MM.1S (cell line): Measurements from ENCODE around the gene CADM2.

ENCODE experiments used
- DNase-seq: peaks from one replicate; pipeline ENCODE4 v3.0.0-alpha.2; 2015
- H2AFZ ChIP-seq: fragments of 300-600 bp; sonication (generic); 2 replicates; pipeline ENCODE4 v1.6.0; 2016; ENCODE audit warnings: antibody characterized with exemption, low read length
- H3F3A ChIP-seq: fragments of 300-600 bp; sonication (generic); 2 replicates; pipeline ENCODE4 v1.6.1; 2016; ENCODE audit warnings: mild to moderate bottlenecking, antibody characterized with exemption, low read length, moderate library complexity, mixed read lengths; ENCODE audit not compliant: insufficient read depth
- H3K27ac ChIP-seq: fragments of 300-600 bp; sonication (generic); 2 replicates; pipeline ENCODE4 v1.5.1; 2016; ENCODE audit warnings: mild to moderate bottlenecking, low read length
- H3K27me3 ChIP-seq: fragments of 300-600 bp; sonication (generic); replicated peaks from 2 replicates; pipeline ENCODE4 v1.6.0; 2016; ENCODE audit warnings: low read length; ENCODE audit not compliant: insufficient read depth
- H3K36me3 ChIP-seq: fragments of 300-600 bp; sonication (generic); replicated peaks from 2 replicates; pipeline ENCODE4 v1.6.1; 2016; ENCODE audit warnings: mild to moderate bottlenecking, low read length, mixed read lengths; ENCODE audit not compliant: insufficient read depth
- H3K4me1 ChIP-seq: fragments of 300-600 bp; sonication (generic); 2 replicates; pipeline ENCODE4 v1.6.1; 2016; ENCODE audit warnings: low read length, mixed read lengths
- H3K4me2 ChIP-seq: fragments of 300-600 bp; sonication (generic); 2 replicates; pipeline ENCODE4 v1.6.0; 2016; ENCODE audit warnings: low read depth, low read length
- H3K4me3 ChIP-seq: fragments of 300-600 bp; sonication (generic); 2 replicates; pipeline ENCODE4 v1.5.1; 2016; ENCODE audit warnings: low read length, mixed read lengths
- H3K79me2 ChIP-seq: fragments of 300-600 bp; sonication (generic); 2 replicates; pipeline ENCODE4 v1.6.1; 2016; ENCODE audit warnings: mixed run types, low read length, mixed read lengths
- H3K9ac ChIP-seq: fragments of 300-600 bp; sonication (generic); 2 replicates; pipeline ENCODE4 v1.6.1; 2016; ENCODE audit warnings: low read length, mixed read lengths
- H3K9me2 ChIP-seq: fragments of 300-600 bp; sonication (generic); replicated peaks from 2 replicates; pipeline ENCODE4 v1.6.1; 2016; ENCODE audit warnings: mild to moderate bottlenecking, low read length, mixed read lengths; ENCODE audit not compliant: insufficient read depth
- H3K9me3 ChIP-seq: fragments of 300-600 bp; sonication (generic); replicated peaks from 2 replicates; pipeline ENCODE4 v1.6.1; 2016; ENCODE audit warnings: mild to moderate bottlenecking, low read length, mixed read lengths; ENCODE audit not compliant: insufficient read depth
- H4K20me1 ChIP-seq: fragments of 300-600 bp; sonication (generic); 2 replicates; pipeline ENCODE4 v1.6.1; 2016; ENCODE audit warnings: mild to moderate bottlenecking, low read length, moderate library complexity, mixed read lengths; ENCODE audit not compliant: insufficient read depth
- EZH2 ChIP-seq: fragments of 300-600 bp; sonication (generic); optimal IDR thresholded peaks from 2 replicates; pipeline ENCODE3; 2017; ENCODE audit warnings: low read depth, mild to moderate bottlenecking, antibody characterized with exemption, low read length, mixed read lengths
- EZH2phosphoT487 ChIP-seq: fragments of 300-600 bp; sonication (generic); IDR thresholded peaks from 2 replicates; pipeline ENCODE4 v1.6.1; 2018; ENCODE audit warnings: antibody characterized with exemption, low read length
- TF ChIP-seq, protein P1 (sequence below): fragments of 300-600 bp; sonication (generic); IDR thresholded peaks from 2 replicates; pipeline ENCODE4 v1.5.1; 2016; ENCODE audit warnings: antibody characterized with exemption, low read length, mixed read lengths

The CADM2 gene

DNA sequence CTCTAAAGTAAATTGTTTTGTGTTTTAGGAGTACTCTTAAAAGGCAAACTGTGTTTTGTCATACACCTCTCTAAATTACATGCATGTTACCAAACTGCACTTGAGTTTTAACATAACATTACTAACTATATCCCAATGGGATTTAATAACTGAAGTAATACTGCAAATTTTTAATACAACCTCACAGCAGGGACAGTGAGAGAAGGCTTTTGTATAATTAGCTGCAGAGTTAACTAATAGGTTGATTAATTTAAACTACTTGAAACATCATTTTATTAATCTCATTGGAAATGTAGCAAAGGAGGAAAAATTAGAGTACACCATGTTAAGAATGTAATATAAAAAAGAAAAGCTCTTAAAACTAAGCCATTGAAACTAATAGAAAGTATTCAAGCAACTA, 417.3 kb downstream of the CADM2 start:
- TF ChIP-seq EZH2phosphoT487 (no peak), EZH2 (no peak)
- TF ChIP-seq, protein P1, sequence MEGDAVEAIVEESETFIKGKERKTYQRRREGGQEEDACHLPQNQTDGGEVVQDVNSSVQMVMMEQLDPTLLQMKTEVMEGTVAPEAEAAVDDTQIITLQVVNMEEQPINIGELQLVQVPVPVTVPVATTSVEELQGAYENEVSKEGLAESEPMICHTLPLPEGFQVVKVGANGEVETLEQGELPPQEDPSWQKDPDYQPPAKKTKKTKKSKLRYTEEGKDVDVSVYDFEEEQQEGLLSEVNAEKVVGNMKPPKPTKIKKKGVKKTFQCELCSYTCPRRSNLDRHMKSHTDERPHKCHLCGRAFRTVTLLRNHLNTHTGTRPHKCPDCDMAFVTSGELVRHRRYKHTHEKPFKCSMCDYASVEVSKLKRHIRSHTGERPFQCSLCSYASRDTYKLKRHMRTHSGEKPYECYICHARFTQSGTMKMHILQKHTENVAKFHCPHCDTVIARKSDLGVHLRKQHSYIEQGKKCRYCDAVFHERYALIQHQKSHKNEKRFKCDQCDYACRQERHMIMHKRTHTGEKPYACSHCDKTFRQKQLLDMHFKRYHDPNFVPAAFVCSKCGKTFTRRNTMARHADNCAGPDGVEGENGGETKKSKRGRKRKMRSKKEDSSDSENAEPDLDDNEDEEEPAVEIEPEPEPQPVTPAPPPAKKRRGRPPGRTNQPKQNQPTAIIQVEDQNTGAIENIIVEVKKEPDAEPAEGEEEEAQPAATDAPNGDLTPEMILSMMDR, result no peak
- no peaks in the 10 kb centered on the region for H4K20me1 ChIP-seq
- no peak overlapping the region for H3K27ac ChIP-seq
- no peak overlapping the region for H3K9ac ChIP-seq
- H3K9me3 ChIP-seq, result no peaks in the 10 kb centered on the region
- H3F3A ChIP-seq, result no peaks in the 10 kb centered on the region
- no peak for DNase-seq
- H2AFZ ChIP-seq, result no peak overlapping the region
- H3K36me3 ChIP-seq, result no peaks in the 10 kb centered on the region
- no peak overlapping the region for H3K4me2 ChIP-seq
- no peaks in the 10 kb centered on the region for H3K79me2 ChIP-seq
- no peak overlapping the region for H3K4me3 ChIP-seq
- H3K4me1 ChIP-seq, result no peaks in the 10 kb centered on the region
- no peaks in the 10 kb centered on the region for H3K9me2 ChIP-seq
- H3K27me3 ChIP-seq, result no peaks in the 10 kb centered on the region

DNA sequence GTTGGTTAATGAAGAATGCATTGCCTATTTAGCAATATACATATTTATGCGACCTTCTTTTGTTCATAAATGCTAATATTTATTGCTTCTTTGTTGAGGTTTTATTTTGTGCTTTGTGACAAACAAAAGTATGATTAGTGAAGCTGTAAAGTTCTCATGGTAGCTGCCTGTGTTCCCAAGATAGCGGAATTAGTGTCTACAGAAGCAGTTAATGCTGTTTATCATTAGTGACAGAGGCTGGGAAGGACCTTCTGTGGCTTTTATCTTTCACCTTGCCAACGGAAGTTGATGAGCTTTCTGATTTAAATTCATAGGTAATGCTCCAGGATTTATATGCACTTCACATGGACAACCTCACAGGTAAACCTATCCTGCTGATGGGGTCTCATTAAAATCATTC, 418.3 kb downstream of the CADM2 start:
- TF ChIP-seq EZH2phosphoT487 (no peak), EZH2 (no peak)
- TF ChIP-seq, protein P1, result no peak
- H4K20me1 ChIP-seq, result no peaks in the 10 kb centered on the region
- H3K27me3 ChIP-seq, result no peaks in the 10 kb centered on the region
- no peak overlapping the region for H3K4me2 ChIP-seq
- H3F3A ChIP-seq, result no peaks in the 10 kb centered on the region
- no peak overlapping the region for H3K27ac ChIP-seq
- no peaks in the 10 kb centered on the region for H3K9me3 ChIP-seq
- H3K36me3 ChIP-seq, result no peaks in the 10 kb centered on the region
- no peak overlapping the region for H3K4me3 ChIP-seq
- no peaks in the 10 kb centered on the region for H3K4me1 ChIP-seq
- no peaks in the 10 kb centered on the region for H3K79me2 ChIP-seq
- H3K9me2 ChIP-seq, result no peaks in the 10 kb centered on the region
- no peak overlapping the region for H3K9ac ChIP-seq
- H2AFZ ChIP-seq, result no peak overlapping the region
- DNase-seq, result no peak

DNA sequence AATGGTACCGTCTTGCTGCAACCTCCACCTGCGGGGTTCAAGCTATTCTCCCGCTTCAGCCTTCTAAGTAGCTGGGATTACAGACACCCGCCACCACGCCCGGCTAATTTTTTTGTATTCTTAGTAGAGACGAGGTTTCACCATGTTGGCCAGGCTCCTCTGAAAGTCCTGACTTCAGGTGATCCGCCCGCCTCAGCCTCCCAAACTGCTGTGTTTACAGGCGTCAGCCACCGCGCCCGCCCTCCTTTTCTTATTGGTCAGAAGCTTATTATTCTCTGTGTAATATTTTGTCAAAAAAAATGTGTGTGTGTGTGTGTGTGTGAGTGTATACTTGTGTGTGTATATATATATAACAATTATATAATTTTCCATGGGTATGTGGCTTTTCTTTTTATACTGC, 425.6 kb downstream of the CADM2 start:
- TF ChIP-seq, protein P1, result no peak
- TF ChIP-seq EZH2 (no peak), EZH2phosphoT487 (no peak)
- no peaks in the 10 kb centered on the region for H3K9me2 ChIP-seq
- H3K4me2 ChIP-seq, result no peak overlapping the region
- H3K4me3 ChIP-seq, result no peak overlapping the region
- no peaks in the 10 kb centered on the region for H3K4me1 ChIP-seq
- H3K9me3 ChIP-seq, result no peaks in the 10 kb centered on the region
- H2AFZ ChIP-seq, result no peak overlapping the region
- H4K20me1 ChIP-seq, result no peaks in the 10 kb centered on the region
- no peaks in the 10 kb centered on the region for H3K27me3 ChIP-seq
- no peak overlapping the region for H3K9ac ChIP-seq
- H3K27ac ChIP-seq, result no peak overlapping the region
- H3K36me3 ChIP-seq, result no peaks in the 10 kb centered on the region
- H3F3A ChIP-seq, result no peaks in the 10 kb centered on the region
- H3K79me2 ChIP-seq, result no peaks in the 10 kb centered on the region
- DNase-seq, result no peak
